NCI-H748 treated with DMSO at 0.1 percent for 48 hours (cell line): ENCODE measurements around the gene RANBP10.

Source experiments
- DNase-seq: peaks from one replicate; lab custom pipeline; 2025; lab: John Stamatoyannopoulos, UW

The RANBP10 gene

DNA sequence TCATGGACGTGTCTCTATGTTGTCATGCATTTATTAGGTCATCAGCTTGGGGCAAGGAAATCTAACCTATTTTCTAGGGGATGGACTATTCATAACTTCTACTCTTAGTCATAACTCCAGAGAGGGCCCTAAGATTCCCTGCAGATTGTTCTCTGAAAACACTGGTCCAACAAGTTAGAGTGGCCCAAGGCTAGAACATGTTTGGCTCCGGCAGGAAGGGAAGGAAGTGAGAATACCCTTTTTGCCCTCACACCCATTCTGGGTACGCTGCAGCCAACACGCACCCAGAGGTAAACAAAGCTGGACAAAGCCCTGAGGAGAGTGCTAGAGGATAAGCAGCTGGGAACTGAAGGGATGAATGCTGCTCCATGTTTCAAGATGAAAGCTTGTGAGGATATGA is 129.8 kb downstream of the RANBP10 start:
- no peak for DNase-seq

GRCh38 chr16:67675999-67676398 is 130.4 kb downstream of the RANBP10 start:
- no peak for DNase-seq

GRCh38 chr16:67675579-67675935 is 130.8 kb downstream of the RANBP10 start:
- no peak for DNase-seq

DNA sequence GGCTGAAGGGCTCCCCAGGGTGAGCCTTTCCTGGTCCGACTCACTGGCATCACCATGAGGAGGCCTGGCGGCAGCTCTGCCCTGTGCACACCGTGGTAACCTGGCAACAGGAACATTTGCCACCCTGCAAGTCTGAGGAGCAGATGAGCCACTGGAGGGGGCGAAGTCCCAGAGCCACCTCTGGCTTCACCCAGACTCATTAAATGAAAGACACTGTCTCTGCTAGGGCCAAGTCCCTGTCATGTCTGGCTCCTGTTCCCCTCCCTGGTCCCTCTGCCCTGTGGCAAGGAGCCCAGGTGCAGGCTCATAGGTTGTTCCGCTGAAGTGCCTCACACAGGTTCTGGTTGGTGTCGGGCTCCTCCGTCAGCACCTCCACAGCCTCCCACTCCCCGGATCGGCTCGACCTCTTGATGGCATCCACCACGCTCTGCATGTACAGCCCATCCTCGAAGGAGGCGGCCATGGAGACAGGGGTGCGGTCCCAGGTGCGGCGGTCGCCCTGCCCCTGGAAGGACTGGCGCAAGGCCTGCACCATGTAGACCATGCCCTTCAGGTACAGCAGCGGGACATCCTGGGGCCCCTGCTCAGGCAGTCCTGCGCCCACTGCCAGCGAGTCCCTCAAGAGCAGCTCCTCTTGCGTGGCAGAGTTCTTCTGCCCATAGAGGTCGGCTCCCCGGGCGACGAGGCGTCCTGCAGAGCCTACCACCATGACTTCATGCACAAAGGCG is 131.3 kb downstream of the RANBP10 start:
- no peak for DNase-seq

DNA sequence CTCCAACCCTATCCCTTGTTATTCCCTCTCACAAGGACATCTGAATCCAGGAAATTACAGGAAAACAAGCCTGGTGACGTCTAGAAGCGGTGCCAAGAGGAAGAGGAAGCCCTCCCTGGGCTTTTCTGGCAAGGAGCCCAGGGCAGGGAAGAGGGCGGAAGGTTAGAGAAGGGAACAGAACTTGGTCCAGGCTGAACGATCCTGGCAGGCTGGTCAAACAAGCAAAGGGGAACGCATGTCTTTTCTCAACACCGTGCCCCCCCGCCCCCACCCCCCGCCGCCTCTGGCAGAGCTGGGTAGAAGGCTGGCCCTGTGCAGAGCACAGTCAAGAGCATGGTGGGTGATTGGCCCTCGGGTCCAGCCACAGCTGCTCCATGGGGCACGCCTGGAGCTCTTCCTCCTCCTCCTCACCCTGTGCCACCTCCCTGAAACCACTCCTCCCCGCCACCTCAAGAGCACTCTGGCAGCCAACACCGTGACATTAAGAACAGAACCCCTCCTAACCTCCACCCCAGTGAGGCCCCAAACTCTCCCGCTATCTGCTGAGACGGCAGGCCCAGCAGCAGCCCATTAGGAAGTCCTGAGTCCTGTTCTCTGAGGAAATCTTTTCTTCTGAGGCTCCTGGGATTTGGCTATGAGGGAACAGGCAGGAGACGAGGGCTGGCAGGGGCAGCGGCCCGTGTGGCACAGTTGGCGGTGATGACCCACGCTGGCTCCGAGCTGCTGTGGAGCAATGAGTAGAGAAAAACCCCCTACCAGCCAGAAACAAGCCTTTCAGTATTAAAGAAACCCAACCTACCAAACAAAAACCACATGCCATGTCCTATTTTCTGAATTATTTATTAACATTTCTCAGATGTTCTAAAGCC is 132.4 kb downstream of the RANBP10 start:
- DNase-seq: no peak
